Ovary (tissue), 9 donors: ENCODE results near the gene CSNK2B. TPM values are rescaled to one million over a fixed set of nuclear protein-coding genes. Genes with fewer than 3 reads are reported as not detected.

Experiments
- DNase-seq, 5 donors: peaks; one replicate each; pipeline ENCODE4 v3.0.0-alpha.2; 2019 to 2020
- H3K27ac ChIP-seq, 2 donors: fragments of 200-600 bp; one replicate each; pipeline versions ENCODE4 v1.5.1 to v1.8.0; 2019 to 2022
- H3K27me3 ChIP-seq: fragments of 200-600 bp; one replicate; pipeline ENCODE4 v1.8.0; 2022
- H3K36me3 ChIP-seq: fragments of 200-600 bp; sonication (generic); one replicate; pipeline ENCODE4 v1.5.1; 2019
- H3K4me1 ChIP-seq: one replicate; pipeline ENCODE4 v1.8.1; 2013; ENCODE audit warnings: mild to moderate bottlenecking, moderate library complexity; ENCODE audit not compliant: insufficient read depth
- H3K4me3 ChIP-seq: fragments of 200-600 bp; sonication (generic); one replicate; pipeline ENCODE4 v1.5.1; 2017
- H3K9me3 ChIP-seq, 2 donors: fragments of 200-600 bp in 1 of 2; sonication (generic) in 1 of 2; one replicate each; pipeline versions ENCODE4 v1.5.1 to v1.8.1; 2013 to 2019; ENCODE audit warnings: mild to moderate bottlenecking in 1 of 2, moderate library complexity in 1 of 2
- CTCF ChIP-seq, 3 donors: fragments of 450-650 bp in 2 of 3; fragments of 200-600 bp in 1 of 3; IDR thresholded peaks; one replicate each; pipeline versions ENCODE4 v1.5.1 to v1.8.0; 2016 to 2022; ENCODE audit warnings: antibody characterized with exemption in 3 of 3, mild to moderate bottlenecking in 1 of 3
- EP300 ChIP-seq: sonication (generic); formaldehyde crosslinking; IDR thresholded peaks from one replicate; pipeline ENCODE4 v1.6.1; 2017; ENCODE audit warnings: antibody characterized with exemption
- POLR2A ChIP-seq: fragments of 450-650 bp; IDR thresholded peaks from one replicate; pipeline ENCODE4 v1.6.1; 2017; ENCODE audit warnings: antibody characterized with exemption, mild to moderate bottlenecking, moderate library complexity
- WGBS, 3 donors: extraction: QIAGEN DNeasy Blood & Tissue Kit in 1 of 3; methylation state at CpG; one replicate each; pipeline versions ENCODE4 v1.1.5 to v1.1.7; 2013 to 2017; 5-methylcytosine and 5-hydroxymethylcytosine counted together
- intact Hi-C, 4 donors: fragments of 100-400 bp; cut with DNase I; formaldehyde crosslinking; loops; one replicate each; pipeline versions ENCODE4 v1.11.0 to v1.15.1; 2022 to 2023
- polyA plus RNA-seq, 2 donors: library from polyadenylated mRNA; stranded (reverse); fragments of 200-250 nt in 1 of 2; fragments of 350-450 nt in 1 of 2; fragmentation: Illumina TruSeq in 1 of 2; extraction: RNeasy Lipid Tissue Mini Kit (QIAGEN cat#74804) in 1 of 2; gene quantifications; one replicate each; pipeline ENCODE4 v1.2.3, GENCODE V29; 2013 to 2014
- total RNA-seq, 7 donors: library from RNA; depleted of rRNA in 2 of 7; stranded (reverse); fragments of >200 nt in 2 of 7; fragmentation: NEBNext Ultra II Directional in 3 of 7; extraction: Animal tissue kit (Norgen Biotek cat#: 25700) in 3 of 7; gene quantifications; one replicate each; pipeline versions ENCODE4 v1.1.0 to v1.2.4, GENCODE V29; 2016 to 2023
- donor health status: DM: no; HTN: no; CAD: no; lungs with moderate emphysema.
- donor health status: DM: no; HTN: no; CAD: no.
- donor health status: Bipolar disorder and iron deficiency.
- donor health status: DM: yes; HTN: yes; CAD: no.
- donor health status: DM: no; HTN: no; CAD: no.
- donor health status: DM: yes; HTN: yes; CAD: no.

The CSNK2B gene
- total and polyA plus RNA-seq, 9 donors: 120 to 258 (median 144) TPM

- DNase-seq: no peak
- H3K4me1 ChIP-seq: peaks cover 8% of the 10 kb centered on the region
- TF ChIP-seq CTCF (IDR thresholded peaks at IDR 0.05) (no peak), POLR2A (no peak), EP300 (no peak)
- no peaks in the 10 kb centered on the region for H3K9me3 ChIP-seq
- H3K4me3 ChIP-seq: no peak overlapping the region
- 44 to 50% (median 46%) methylated on average over 3 of the region's 3 CpGs for whole genome bisulfite sequencing, 3 donors
- H3K27me3 ChIP-seq: no peaks in the 10 kb centered on the region
- H3K36me3 ChIP-seq: no peaks in the 10 kb centered on the region
- no peak overlapping the region for H3K27ac ChIP-seq
- intact Hi-C loops: no loop called here
Observed at GRCh38 chr6:31697555-31697954, 31.7 kb downstream of the CSNK2B start.

GRCh38 chr6:31700740-31701401 is 35.0 kb downstream of the CSNK2B start:
- no peaks in the 10 kb centered on the region for H3K27me3 ChIP-seq
- intact Hi-C loops: no loop called here
- H3K9me3 ChIP-seq: no peaks in the 10 kb centered on the region
- no peak for TF ChIP-seq POLR2A
- no peak for TF ChIP-seq CTCF (IDR thresholded peaks at IDR 0.05)
- no peak for TF ChIP-seq EP300
- H3K4me1 ChIP-seq: peaks cover 11% of the 10 kb centered on the region
- 86 to 89% (median 87%) methylated on average over 5 of the region's 5 CpGs for WGBS, 3 donors
- DNase-seq: no peak
- no peaks in the 10 kb centered on the region for H3K36me3 ChIP-seq
- no peak overlapping the region for H3K27ac ChIP-seq
- H3K4me3 ChIP-seq: no peak overlapping the region

- no peaks in the 10 kb centered on the region for H3K9me3 ChIP-seq
- H3K36me3 ChIP-seq: no peaks in the 10 kb centered on the region
- no peak for TF ChIP-seq POLR2A
- no peak for TF ChIP-seq CTCF (IDR thresholded peaks at IDR 0.05)
- TF ChIP-seq EP300: no peak
- peak overlapping the region; percentile 58 for H3K4me3 ChIP-seq
- intact Hi-C loops: loop anchor here in 1 of 4 donors (2.0 kb wide), 1 partner anchor 27 kb away; the partner anchor contains the start of gene DDAH2
- no peaks in the 10 kb centered on the region for H3K27me3 ChIP-seq
- peak in 1 of 5 donors; percentile 33 for DNase-seq
- peaks cover 11% of the 10 kb centered on the region for H3K4me1 ChIP-seq
- 23 to 31% (median 23%) methylated on average over 7 of the region's 7 CpGs for WGBS, 3 donors
- H3K27ac ChIP-seq: peak overlapping the region; percentile 87 to 99
Observed at GRCh38 chr6:31701666-31702404, 36.0 kb downstream of the CSNK2B start.

GRCh38 chr6:31702405-31702818 is 36.5 kb downstream of the CSNK2B start:
- 0% methylated on average over 10 of the region's 10 CpGs for WGBS, 3 donors
- intact Hi-C loops: loop anchor here in 1 of 4 donors (2.0 kb wide), 1 partner anchor 26 kb away; the partner anchor contains the start of gene DDAH2

More at GRCh38 chr6:31702405-31702818, 36.5 kb downstream of the CSNK2B start:
- DNase-seq: no peak
- TF ChIP-seq CTCF (IDR thresholded peaks at IDR 0.05): no peak
- TF ChIP-seq EP300: no peak
- TF ChIP-seq POLR2A: no peak
- no peaks in the 10 kb centered on the region for H3K36me3 ChIP-seq
- peaks cover 11% of the 10 kb centered on the region for H3K4me1 ChIP-seq
- peak overlapping the region; percentile 87 to 99 for H3K27ac ChIP-seq
- no peaks in the 10 kb centered on the region for H3K27me3 ChIP-seq
- H3K4me3 ChIP-seq: peak overlapping the region; percentile 58
- H3K9me3 ChIP-seq: no peaks in the 10 kb centered on the region
